ENCODE data around the gene ANO2.

ANO2 gene

DNA sequence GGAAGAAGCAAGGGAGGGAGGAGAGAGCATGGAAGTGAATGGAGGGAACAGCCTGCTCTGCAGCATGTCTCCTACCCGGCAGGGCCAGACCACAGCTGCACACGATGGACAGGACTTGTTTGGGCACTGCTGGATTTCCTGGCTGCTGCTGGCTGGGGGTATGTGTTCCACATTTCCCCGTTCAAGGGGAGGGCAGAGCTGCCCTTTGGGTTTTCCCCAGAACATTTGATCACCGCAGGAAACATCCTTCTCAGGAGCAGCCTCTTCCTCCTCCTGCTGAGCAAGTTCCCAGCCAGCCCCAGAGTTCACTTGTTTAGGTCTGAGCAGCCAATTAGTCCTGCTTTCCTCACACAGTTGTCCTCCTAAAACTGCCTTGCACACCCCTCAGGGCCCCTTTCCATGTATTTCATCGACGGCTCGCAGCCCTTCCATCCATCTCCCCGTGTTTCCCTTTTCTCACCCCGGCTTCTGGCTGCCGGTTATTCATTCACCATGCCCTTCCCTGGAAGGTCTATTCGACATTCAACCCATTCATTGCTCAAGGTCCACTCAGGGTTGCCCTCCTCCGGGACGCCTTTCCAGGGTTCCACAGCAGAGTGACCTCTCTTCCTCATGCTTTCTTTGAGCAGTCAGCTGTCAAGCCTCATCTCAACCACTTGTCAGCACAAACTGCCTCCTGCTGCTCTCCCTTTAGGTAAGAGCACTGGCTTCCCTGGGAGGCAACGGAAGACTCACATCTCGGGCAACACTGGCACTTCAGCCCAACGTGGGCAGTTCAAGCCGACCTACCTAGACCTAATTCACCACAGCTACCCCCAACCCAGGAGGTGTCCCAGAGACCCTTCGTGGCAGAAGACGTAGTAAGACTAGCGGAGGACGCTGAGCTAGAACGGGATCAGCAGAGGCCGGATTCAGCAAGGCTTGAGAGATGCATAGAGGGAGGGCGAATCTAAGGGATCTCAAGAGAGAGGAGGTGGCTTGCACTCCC is 20.1 kb upstream of the ANO2 start:
- no peak for DNase-seq (ENCODE audit: low read depth in 2 of 2)

DNA sequence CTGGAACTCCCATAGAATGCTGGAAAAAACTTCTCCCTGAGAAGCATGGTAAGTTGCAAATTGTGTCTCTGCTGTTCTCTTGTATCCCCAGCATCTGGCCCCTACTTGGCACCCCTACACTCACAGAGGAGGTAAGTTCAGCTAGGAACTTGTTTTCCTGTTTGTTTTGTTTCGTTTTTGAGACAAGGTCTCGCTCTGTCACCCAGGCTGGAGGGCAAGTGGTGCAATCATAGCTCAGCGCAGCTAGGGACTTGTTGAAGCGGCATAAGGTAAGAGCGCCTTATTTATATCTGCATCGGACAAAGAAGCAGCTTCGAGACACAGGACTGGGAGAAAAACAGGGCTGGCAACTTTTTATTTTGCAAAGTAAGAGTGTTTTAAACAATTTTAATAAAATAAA is 18.5 kb upstream of the ANO2 start:
- no peak for DNase-seq (ENCODE audit: low read depth in 2 of 2)

GRCh38 chr12:5960783-5961182 is 15.7 kb upstream of the ANO2 start:
- DNase-seq (ENCODE audit: low read depth in 2 of 2), result no peak

DNA sequence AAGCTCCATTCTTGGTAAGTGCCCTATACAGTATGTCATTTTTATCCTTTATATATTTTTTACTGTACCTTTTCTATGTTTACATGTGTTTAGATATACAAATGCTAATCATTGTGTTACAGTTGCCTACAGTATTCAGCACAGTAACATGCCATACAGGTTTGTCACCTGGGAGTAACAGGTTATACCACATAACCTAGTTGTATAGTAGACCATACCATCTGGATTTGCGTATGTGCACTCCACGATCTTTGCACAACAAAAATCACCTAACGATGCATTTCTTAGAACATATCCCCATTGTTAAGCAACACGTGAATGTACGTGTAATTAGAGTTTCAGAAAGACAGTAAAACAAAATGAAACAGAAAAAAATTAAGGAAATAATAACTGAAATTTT is 11.9 kb upstream of the ANO2 start:
- no peak for DNase-seq (ENCODE audit: low read depth in 2 of 2)

DNA sequence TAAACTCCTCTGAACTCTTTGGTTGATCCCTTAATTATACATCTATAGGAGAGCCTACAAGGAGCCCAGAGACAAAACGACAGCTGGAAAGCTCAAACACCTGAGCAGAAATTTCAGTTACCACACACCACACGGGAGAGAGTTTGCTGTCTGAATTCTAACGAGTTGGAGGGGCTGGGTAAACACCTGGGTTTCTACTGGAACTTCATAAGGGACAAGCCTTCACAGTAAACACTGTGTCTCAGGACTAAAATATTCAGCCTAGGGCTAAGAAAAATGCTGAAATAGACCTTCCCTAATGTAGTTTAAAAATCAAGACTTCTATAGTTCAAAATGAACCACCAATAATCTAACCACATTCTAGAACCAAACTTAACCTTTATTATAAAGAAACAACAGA is 9.6 kb upstream of the ANO2 start:
- DNase-seq (ENCODE audit: low read depth in 2 of 2), result no peak

GRCh38 chr12:5953835-5954586 is 9.0 kb upstream of the ANO2 start:
- DNase-seq (ENCODE audit: low read depth in 2 of 2), result no peak

- no peak for DNase-seq (ENCODE audit: low read depth in 2 of 2)
Measured at GRCh38 chr12:5952031-5952430, 7.0 kb upstream of the ANO2 start.

- DNase-seq (ENCODE audit: low read depth in 2 of 2), result no peak
Measured at GRCh38 chr12:5948696-5949095, 3.6 kb upstream of the ANO2 start.

GRCh38 chr12:5947006-5947405 is 1.9 kb upstream of the ANO2 start:
- no peak for DNase-seq (ENCODE audit: low read depth in 2 of 2)

- no peak for DNase-seq (ENCODE audit: low read depth in 2 of 2)
Measured at GRCh38 chr12:5946388-5946787, 1.3 kb upstream of the ANO2 start.

DNA sequence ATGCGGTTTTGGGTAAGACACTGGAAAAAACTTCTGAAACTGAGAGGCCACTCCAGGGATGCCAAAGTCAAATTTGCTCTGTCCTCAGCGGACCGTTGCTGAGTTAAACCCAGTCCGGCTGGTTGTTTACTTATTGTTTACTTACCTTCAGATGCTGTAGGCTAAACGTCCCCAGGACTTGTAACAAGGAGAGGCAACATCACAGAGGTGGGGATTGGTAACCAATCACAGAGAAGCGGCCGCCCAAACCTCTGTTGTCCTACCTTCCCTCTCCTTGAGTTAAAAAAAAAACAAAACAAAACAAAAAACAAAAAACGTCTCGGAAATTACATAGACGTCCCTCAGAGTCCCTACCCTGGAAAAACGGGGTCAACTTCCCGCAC is 380 bp downstream of the ANO2 start:
- no peak for DNase-seq (ENCODE audit: low read depth in 2 of 2)

GRCh38 chr12:5944053-5944452 is 1.0 kb downstream of the ANO2 start:
- DNase-seq (ENCODE audit: low read depth in 2 of 2), result no peak

DNA sequence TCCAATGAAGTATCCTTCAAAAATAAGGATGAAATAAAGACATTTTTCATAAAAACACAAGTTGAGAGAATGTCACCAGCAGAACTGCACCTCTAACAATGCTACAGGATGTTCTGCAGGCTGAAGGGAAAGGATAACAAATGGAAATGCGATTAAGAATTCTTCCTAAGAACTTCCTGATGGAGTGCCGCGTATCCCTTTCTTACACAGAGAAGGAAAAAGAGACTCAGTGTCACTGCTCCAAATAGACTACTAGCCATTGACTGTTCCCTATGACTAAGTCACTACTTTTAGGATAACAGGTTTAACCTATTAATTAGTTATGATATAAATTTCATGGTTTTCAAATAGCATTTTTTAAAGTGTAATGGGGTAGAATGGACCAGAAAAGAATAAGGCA is 3.2 kb downstream of the ANO2 start:
- no peak for DNase-seq (ENCODE audit: low read depth in 2 of 2)

- no peak for DNase-seq (ENCODE audit: low read depth in 2 of 2)
Measured at GRCh38 chr12:5927732-5928516, 17.1 kb downstream of the ANO2 start.

DNA sequence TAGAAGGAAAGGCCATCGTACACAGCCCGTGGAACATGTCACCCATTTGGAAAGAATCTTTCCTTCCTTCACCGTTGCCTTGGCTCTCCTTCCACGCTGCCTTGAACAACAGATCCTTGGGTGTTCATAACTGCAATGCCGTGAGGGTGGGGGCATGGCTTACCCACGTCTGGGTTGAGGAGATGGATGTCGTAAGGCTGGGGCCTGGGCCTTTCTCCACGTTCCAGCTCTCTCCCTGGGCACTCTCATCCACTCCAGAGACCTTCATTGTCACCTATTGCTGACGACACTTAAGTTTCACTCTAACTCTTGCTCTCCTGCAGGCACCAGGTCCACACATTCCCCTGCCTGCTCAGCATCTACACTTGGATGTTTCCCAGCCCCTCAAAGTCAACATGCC is 19.4 kb downstream of the ANO2 start:
- DNase-seq (ENCODE audit: low read depth in 2 of 2), result no peak

DNA sequence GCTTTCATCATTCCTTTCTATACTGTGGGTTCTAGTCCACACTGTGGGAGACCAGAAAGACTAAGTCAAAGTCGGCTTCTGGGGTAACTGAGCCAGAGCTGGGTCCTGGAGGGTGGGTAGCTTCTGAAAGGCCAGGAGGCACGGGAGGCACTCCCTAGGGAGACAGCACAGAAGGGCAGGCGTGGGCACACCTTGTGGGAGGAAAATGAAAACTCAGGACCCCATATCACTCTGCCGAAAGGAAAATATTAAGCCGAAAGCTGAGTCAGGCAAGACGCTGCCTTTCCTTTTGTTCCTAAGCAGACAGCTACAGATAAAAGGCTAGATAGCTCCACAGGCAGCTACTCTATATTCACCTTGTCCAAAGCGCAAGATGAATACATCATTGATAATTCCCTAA is 20.7 kb downstream of the ANO2 start:
- DNase-seq (ENCODE audit: low read depth in 2 of 2), result no peak

DNA sequence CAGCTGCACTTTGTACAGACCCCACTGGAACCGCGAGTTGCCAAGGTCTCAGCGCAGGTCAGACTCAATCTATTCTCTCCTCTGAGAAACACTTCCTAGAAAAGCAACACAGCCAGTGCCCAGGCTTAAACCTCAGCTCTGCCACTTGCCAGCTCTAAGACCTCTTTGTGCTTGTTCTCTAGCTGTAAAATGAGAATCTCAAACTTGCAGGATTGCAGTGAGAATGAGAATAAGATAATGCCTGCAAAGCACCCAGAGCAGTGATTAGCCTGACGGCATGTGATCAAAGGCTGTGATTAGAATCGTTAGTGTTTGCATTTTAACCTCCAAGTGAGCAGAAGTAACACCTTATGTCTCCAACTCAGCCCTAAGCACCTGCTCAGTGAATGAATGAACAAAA is 21.3 kb downstream of the ANO2 start:
- no peak for DNase-seq (ENCODE audit: low read depth in 2 of 2)

DNA sequence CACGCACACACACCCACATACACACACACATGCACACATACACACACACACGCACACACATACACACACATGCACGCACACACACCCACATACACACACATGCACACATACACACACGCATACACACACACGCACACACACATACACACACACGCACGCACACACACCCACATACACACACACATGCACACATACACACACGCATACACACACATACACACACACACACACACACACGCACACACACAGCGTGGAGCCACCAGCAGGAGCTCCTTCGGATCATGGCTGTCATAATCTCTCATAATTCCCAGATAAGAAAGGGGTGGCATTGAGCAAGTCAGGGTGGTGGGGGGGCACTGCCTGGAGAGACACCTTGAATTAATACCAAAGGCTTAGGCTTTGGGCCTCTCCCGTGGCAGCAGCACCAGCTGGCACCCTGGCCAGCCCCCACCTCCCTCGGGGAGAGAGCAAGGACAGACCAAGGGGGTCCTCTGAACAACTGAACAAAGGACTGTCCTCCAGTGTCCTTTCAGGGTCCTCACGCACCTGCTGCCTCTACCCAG is 21.9 kb downstream of the ANO2 start:
- no peak for DNase-seq (ENCODE audit: low read depth in 2 of 2)

DNA sequence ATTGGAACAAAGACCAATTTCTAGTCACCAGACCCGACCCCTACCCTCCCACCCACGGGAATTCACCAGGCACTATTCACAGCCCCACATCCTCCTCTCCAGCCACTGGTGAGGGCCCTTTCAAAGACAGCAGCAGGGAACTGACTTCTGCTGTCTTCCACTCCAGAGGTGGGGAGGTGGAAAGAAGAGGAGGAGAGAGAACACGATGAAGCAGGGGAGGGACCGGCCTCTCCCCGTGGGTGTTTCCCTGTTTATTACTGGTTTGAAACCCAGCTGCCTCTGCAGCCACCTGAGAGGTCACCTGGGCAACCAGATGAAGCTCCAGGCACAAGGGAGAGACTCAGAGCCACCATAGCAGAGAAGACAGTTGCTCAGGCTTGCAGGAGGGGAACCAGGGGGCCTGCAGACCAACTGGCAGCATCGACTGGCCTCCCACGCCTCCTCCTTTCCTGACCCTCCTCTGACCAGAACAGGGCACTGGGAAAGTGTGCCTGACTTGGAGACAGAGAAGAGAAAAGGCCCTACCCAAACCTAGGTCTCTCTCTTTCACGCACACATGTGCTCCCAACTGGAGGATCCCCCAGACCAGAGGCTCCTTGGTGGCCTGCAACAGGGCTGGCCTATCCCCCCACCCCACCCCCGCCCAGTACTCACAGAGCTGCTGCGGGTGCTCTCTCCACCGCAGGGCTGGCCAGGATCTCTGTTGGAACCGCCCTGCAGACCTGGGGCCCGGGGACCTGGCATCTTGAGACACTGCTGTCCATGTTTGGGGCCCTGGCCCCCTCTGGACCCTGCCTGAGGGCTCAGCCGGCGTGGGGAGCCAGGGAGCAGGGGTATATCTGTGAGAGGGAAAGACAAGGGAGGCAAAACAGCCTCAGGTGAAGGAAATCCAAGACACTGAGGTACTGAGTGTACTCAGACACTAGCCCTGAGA is 22.8 kb downstream of the ANO2 start:
- DNase-seq (ENCODE audit: low read depth in 2 of 2), result no peak

DNA sequence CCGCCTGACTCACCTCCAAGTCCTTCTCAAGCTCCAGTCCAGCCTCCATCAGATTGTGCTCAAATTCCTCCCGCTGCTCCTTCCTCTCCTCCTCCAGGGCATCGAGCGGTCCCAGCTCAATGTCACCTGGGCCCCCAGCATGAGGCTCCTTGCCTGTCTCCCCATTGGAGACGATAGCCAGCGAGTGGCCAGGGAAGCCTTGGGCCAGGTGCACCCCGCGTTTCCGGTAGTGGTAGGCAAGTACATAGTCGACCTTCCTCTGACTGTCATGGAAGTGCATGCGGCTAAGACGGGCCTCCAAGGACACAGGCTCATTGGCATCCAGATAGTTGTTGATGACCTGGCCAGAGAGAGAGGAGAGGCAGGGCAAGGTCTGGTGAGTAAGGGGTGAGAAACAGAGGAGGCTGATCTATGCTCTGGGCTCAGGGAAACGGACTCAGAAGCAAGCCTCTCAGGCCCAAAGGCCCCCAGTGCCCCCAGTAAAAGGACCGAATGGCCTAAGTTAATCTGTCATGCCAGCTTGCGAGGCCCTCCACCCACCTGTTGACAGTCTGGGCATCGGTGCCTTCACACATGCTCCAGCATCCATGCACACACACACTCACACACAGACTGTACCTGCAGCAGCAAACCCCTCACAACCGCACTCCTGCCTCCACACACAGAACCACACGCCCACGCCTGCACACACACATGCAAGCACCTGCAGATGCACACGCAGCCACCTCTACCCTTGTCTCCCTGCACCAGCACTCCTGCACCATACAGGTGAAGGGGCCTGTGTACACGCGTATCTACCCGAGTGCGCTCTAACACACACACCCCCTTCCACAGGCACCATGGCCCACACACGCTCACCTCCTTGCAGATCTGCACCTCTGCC is 23.8 kb downstream of the ANO2 start:
- no peak for DNase-seq (ENCODE audit: low read depth in 2 of 2)

Measured in stimulated activated CD8-positive, alpha-beta memory T cell treated with anti-CD3 and anti-CD28 coated beads, Interleukin-2, amount 100 ng/mL, for 48 hours (primary cell).